Activated T-helper 1 cell treated with anti-CD3 and anti-CD28 coated beads, Interleukin-12 subunit alpha, Interleukin-12 subunit beta, Interleukin-2, Interleukin-4 antibody, amounts not matched to agents 30 ng/mL and 10 ng/mL and 1 ng/mL, durations not matched to agents 14 hours and 24 hours and 36 hours (primary cell): ENCODE data around the gene SPOPL. TPM values are rescaled to one million over a fixed set of nuclear protein-coding genes. Genes with fewer than 3 reads are reported as not detected.
"Not testable (repeated sequence)": the region's sequence is repeated elsewhere in the genome, so short reads cannot be mapped to it uniquely, and the experiment has no call there.

ENCODE experiments used
- DNase-seq: peaks from one replicate; pipeline ENCODE4 v3.0.0; 2021; ENCODE audit warnings: low spot score
- H3K27ac Mint-ChIP-seq: one replicate; pipeline ENCODE4 v1.8.0; 2021; ENCODE audit warnings: mild to moderate bottlenecking, mixed read lengths
- H3K27me3 Mint-ChIP-seq: one replicate; pipeline ENCODE4 v1.8.0; 2022; ENCODE audit warnings: mild to moderate bottlenecking, moderate library complexity, mixed read lengths; ENCODE audit not compliant: insufficient read depth
- H3K36me3 Mint-ChIP-seq: one replicate; pipeline ENCODE4 v1.8.0; 2021; ENCODE audit warnings: low read depth, mixed read lengths
- H3K4me1 Mint-ChIP-seq: one replicate; pipeline ENCODE4 v1.8.0; 2021; ENCODE audit warnings: low read depth, mixed read lengths
- H3K4me3 Mint-ChIP-seq: one replicate; pipeline ENCODE4 v1.8.0; 2021; ENCODE audit warnings: mild to moderate bottlenecking, moderate library complexity, mixed read lengths
- H3K9me3 Mint-ChIP-seq: one replicate; pipeline ENCODE4 v1.8.0; 2021; ENCODE audit warnings: mixed read lengths
- intact Hi-C: fragments of 100-400 bp; cut with micrococcal nuclease; formaldehyde crosslinking; loops from one replicate; pipeline ENCODE4 v1.15.1; 2024
- total RNA-seq: library from RNA; stranded (reverse); gene quantifications from 2 replicates; pipeline ENCODE4 v1.2.3, GENCODE V29; 2022

SPOPL gene
- total RNA-seq, 1 donor from 2014 or later, result 19.6 TPM

DNA sequence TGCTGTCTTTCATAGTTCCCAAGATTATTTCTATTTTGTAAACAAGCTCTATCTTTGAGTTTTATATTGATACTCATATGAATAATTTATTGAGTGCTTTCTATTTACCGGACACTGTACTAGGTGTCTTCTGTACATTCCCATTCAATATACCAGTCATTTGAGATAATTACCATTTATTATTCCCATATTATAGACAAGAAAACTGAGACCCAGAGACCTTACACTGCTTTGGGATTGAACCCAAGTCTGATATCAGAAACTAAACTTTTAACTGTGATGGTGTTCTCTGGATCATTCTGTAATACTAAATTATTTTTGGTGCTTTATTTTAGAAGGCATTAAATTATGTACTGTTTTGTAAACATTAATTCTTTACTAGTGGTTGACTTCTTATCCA is 17.3 kb downstream of the SPOPL start:
- peaks cover 5% of the 10 kb centered on the region for H3K27me3 Mint-ChIP-seq
- intact Hi-C loops, result no loop called here
- H3K9me3 Mint-ChIP-seq, result peaks cover 12% of the 10 kb centered on the region
- H3K36me3 Mint-ChIP-seq, result peaks cover 14% of the 10 kb centered on the region
- H3K4me3 Mint-ChIP-seq, result no peak overlapping the region
- peaks cover 30% of the 10 kb centered on the region for H3K4me1 Mint-ChIP-seq
- DNase-seq, result no peak
- H3K27ac Mint-ChIP-seq, result no peak overlapping the region

DNA sequence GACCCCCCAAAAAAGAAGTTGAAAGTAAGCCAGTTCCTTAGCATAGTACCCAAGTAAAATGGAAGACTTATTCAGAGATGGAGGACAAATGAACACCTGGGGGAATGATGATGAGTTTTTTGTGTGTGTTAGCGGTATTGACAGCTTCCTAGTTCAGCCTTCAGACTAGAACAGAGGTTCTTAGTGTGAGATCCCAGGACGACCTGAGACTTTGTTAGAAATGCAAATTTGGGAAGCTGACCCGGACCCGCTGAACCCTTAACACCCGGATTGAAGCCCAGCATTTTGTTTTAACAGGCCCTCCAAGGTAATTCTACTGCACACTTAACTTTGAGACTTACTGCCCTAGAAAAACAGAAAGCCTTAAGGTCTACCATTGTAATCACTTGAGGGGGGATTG is 20.3 kb downstream of the SPOPL start:
- intact Hi-C loops, result no loop called here
- Mint-ChIP-seq H3K4me1 (peaks cover 22% of the 10 kb centered on the region), H3K36me3 (peaks cover 26% of the 10 kb centered on the region), H3K27ac (no peak overlapping the region), H3K27me3 (peaks cover 5% of the 10 kb centered on the region), H3K4me3 (no peak overlapping the region), H3K9me3 (peaks cover 25% of the 10 kb centered on the region)
- DNase-seq, result no peak

DNA sequence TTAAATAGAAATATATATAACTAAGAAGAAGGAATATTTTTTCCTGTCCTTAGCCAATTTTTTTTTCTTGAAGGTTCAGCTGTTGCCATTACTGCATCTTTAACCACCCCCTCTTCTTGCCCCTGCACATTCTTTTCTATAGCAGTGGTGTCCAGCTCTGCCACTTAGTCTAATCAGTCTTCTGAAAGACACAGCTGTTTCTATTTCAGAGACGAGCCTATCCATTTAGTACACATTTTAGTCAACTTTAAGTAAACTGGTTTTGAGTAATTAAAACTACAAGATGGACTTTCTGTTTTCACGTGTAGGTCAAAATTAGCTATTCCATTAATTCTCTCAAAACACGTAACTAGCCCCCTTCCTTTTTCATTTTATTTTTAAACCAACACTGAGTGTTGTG is 21.0 kb downstream of the SPOPL start:
- Mint-ChIP-seq H3K27ac (no peak overlapping the region), H3K4me3 (no peak overlapping the region), H3K9me3 (peaks cover 25% of the 10 kb centered on the region), H3K4me1 (peaks cover 22% of the 10 kb centered on the region), H3K36me3 (peaks cover 27% of the 10 kb centered on the region), H3K27me3 (peaks cover 2% of the 10 kb centered on the region)
- DNase-seq, result no peak
- intact Hi-C loops, result no loop called here

DNA sequence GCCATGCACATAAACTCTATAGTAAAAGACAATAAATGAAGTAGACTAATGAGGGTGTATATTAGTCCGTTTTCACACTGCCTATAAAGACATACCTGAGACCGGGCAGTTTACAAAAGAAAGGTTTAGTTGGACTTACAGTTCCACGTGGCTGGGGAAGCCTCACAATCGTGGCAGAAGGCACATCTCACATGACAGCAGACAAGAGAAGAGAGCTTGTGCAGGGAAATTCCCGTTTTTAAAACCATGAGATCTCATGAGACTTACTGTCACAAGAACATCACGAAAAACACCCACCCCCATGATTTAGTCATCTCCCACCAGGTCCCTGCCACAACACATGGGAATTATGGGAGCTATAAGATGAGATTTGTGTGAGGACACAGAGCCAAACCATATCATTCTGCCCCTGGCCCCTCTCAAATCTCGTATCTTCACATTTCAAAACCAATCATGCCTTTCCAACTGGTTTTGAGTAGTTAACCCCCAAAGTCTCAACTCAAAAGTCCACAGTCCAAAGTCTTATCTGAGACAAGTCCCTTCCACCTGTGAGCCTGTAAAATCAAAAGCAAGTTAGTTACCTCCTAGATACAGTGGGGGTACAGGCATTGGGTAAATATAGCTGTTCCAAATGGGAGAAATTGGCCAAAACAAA is 21.6 kb downstream of the SPOPL start:
- intact Hi-C loops, H3K4me3 Mint-ChIP-seq, H3K27me3 Mint-ChIP-seq, H3K27ac Mint-ChIP-seq, DNase-seq: not testable (repeated sequence)
- H3K36me3 Mint-ChIP-seq, result peaks cover 29% of the 10 kb centered on the region
- peaks cover 25% of the 10 kb centered on the region for H3K9me3 Mint-ChIP-seq
- peaks cover 22% of the 10 kb centered on the region for H3K4me1 Mint-ChIP-seq

DNA sequence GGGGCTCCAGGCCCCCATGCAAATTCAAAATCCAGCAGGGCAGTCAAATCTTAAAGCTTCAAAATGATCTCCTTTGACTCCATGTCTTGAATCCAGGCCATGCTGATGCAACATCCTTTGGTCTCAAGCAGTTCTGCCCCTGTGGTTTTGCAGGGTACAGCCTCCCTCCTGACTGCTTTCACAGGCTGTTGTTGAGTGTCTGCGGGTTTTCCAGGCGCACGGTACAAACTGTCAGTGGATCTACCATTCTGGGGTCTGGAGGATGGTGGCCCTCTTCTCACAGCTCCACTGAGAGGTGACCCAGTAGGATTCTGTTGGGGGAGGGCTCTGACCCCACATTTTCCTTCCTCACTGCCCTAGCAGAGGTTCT is 22.1 kb downstream of the SPOPL start:
- peaks cover 25% of the 10 kb centered on the region for H3K9me3 Mint-ChIP-seq
- intact Hi-C loops, DNase-seq, H3K27me3 Mint-ChIP-seq, H3K4me3 Mint-ChIP-seq, H3K27ac Mint-ChIP-seq: not testable (repeated sequence)
- H3K36me3 Mint-ChIP-seq, result peaks cover 29% of the 10 kb centered on the region
- peaks cover 22% of the 10 kb centered on the region for H3K4me1 Mint-ChIP-seq

DNA sequence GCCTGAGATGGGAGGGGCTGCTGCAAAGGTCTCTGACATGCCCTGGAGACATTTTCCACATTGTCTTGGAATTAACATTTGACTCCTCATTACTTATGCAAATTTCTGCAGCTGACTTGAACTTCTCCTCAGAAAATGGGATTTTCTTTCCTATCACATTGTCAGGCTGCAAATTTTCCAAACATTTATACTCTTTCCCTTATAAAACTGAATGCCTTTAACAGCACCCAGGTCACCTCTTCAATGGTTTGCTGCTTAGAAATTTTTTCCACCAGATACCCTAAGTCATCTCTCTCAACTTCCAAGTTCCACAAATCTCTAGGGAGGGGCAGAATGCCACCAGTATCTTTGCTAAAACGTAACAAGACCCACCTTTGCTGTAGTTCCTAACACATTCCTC is 22.8 kb downstream of the SPOPL start:
- H3K36me3 Mint-ChIP-seq, result peaks cover 29% of the 10 kb centered on the region
- H3K9me3 Mint-ChIP-seq, result peaks cover 25% of the 10 kb centered on the region
- DNase-seq, H3K27me3 Mint-ChIP-seq, intact Hi-C loops, H3K27ac Mint-ChIP-seq, H3K4me3 Mint-ChIP-seq: not testable (repeated sequence)
- H3K4me1 Mint-ChIP-seq, result peaks cover 22% of the 10 kb centered on the region

DNA sequence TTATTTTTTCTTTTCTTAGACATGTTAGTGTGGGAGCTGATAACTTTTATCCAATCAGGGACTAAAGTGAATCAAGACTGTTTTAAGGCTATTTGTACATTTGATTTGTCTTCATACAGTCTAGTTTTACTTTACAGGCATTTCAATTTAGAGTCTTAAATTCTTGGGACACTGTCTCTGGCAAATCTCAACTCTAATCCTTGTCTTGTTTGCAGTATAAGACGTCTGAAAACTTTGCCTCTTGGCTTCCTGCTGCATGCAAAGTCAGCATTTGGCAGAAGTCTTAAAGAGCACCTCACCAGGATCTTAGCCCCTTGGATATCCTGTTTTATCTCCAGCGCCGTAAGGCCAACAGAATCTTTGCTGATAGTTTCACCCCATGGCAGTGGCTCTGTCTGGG is 30.3 kb downstream of the SPOPL start:
- Mint-ChIP-seq H3K4me1 (no peaks in the 10 kb centered on the region), H3K36me3 (peaks cover 4% of the 10 kb centered on the region), H3K9me3 (no peaks in the 10 kb centered on the region)

DNA sequence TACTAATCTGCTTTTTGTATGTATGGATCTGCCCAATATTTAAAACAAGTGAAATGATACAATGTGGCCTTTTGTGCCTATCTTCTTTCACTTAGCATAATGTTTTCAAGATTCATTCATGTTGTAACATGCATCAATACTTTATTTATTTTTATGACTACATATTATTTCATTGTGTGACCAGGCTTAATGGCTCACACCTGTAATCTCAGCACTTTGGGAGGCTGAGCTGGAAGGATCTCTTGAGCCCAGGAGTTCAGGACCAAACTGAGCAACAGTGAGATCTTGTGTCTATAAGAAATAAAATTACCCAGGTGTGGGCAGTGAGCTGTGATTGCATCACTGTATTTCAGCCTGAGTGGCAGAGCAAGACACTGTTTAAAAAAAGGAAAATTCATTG is 33.2 kb downstream of the SPOPL start:
- DNase-seq, result no peak
- intact Hi-C loops, result no loop called here
- no peak overlapping the region for H3K4me3 Mint-ChIP-seq
- peaks cover 2% of the 10 kb centered on the region for H3K27me3 Mint-ChIP-seq
- peaks cover 12% of the 10 kb centered on the region for H3K9me3 Mint-ChIP-seq
- peaks cover 12% of the 10 kb centered on the region for H3K36me3 Mint-ChIP-seq
- H3K27ac Mint-ChIP-seq, result no peak overlapping the region
- no peaks in the 10 kb centered on the region for H3K4me1 Mint-ChIP-seq

More for the DNA sequence above, 30.3 kb downstream of the SPOPL start:
- Mint-ChIP-seq H3K4me3 (no peak overlapping the region), H3K27ac (no peak overlapping the region), H3K27me3 (peaks cover 2% of the 10 kb centered on the region)
- no peak for DNase-seq
- intact Hi-C loops, result no loop called here

DNA sequence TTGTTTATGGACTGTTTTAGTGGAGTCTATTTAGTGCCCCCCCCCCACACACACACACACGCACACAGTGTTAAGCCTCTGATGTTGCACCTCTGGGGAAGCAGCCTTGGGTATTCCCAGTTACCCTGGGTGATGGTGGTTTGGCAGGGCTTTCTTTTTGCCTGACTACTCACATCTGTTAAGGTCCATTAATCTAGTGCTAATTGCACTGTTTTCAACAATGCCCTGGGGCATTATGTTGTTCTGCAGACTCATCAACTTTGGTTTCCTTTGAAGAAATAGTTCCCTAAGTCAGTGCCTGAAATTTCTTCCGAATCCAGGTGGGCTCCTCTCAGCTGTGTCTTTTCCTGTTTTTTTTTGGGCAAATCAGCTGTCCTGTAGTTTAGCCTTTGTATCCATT is 34.7 kb downstream of the SPOPL start:
- H3K27ac Mint-ChIP-seq, result no peak overlapping the region
- no peak for DNase-seq

DNA sequence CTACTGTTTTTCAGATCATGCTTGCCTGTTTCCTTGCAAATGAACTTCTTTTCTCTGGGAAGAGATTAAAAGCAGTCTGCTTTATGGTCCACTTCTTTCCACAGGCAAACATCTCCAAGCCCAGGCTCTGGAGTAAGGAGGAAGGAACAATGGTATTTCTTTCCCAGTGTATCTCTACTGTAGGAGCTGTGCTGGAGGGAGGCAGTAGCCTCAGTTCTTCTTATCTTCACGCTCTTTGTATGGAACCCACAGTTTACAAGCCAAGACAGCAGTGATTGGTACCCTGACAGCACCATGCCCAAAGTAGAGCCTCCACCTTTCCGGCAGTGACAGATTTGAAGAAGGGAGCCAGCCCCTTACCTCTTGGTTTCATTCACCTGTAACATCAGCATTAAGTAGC is 35.2 kb downstream of the SPOPL start:
- Mint-ChIP-seq H3K4me1 (no peaks in the 10 kb centered on the region), H3K27me3 (peaks cover 2% of the 10 kb centered on the region), H3K36me3 (peaks cover 14% of the 10 kb centered on the region), H3K9me3 (peaks cover 16% of the 10 kb centered on the region), H3K4me3 (no peak overlapping the region), H3K27ac (no peak overlapping the region)
- DNase-seq, result no peak
- intact Hi-C loops, result no loop called here

More for the DNA sequence above, 34.7 kb downstream of the SPOPL start:
- intact Hi-C loops, result no loop called here
- Mint-ChIP-seq H3K4me3 (no peak overlapping the region), H3K9me3 (peaks cover 12% of the 10 kb centered on the region), H3K27me3 (peaks cover 2% of the 10 kb centered on the region), H3K4me1 (no peaks in the 10 kb centered on the region), H3K36me3 (peaks cover 14% of the 10 kb centered on the region)

DNA sequence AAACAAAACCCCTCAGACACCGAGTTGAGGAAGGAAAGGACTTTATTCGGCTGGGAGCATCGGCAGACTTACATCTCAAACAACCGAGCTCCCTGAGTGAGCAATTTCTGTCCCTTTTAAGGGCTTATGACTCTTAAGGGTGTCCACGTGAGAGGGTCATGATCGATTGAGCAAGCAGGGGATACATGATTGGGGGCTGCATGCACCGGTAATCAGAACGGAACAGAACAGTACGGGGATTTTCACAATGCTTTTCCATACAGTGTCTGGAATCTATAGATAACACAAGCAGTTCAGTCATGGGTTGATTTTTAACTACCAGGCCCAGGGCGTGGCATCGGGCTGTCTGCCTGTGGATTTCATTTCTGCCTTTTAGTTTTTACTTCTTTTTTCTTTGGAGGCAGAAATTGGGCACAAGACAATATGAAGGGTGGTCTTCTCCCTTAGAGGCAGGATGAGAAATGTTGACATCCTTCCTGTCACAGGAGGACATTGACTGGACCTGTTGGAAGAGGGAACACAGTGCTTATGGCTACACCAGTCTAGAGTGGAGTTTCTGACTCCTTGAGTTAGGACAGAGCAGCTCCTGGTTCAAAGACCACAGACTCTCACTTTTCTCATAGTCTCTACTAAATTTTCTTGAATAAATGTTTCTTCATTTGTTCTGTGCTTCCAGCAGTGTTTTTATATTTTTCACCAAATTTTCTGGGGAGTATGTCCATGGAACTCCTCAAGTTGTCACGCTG is 35.8 kb downstream of the SPOPL start:
- no peak for DNase-seq
- Mint-ChIP-seq H3K27me3 (peaks cover 2% of the 10 kb centered on the region), H3K4me3 (no peak overlapping the region), H3K27ac (no peak overlapping the region), H3K4me1 (no peaks in the 10 kb centered on the region), H3K9me3 (peaks cover 19% of the 10 kb centered on the region), H3K36me3 (peaks cover 14% of the 10 kb centered on the region)
- intact Hi-C loops, result no loop called here

DNA sequence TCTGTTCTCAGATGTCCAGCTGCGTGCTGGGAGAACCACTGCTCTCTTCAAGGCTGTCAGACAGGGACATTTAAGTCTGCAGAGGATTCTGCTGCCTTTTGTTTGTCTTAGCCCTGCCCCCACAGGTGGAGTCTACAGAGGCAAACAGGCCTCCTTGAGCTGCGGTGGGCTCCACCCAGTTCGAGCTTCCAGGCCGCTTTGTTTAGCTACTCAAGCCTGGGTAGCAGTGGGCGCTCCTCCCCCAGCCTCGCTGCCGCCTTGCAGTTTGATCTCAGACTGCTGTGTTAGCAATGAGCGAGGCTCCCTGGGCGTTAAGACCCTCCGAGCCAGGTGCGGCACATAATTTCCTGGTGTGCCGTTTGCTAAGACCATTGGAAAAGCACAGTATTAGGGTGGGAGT is 42.6 kb downstream of the SPOPL start:
- H3K36me3 Mint-ChIP-seq, intact Hi-C loops, H3K4me1 Mint-ChIP-seq, DNase-seq, H3K27ac Mint-ChIP-seq, H3K9me3 Mint-ChIP-seq, H3K4me3 Mint-ChIP-seq, H3K27me3 Mint-ChIP-seq: not testable (repeated sequence)

DNA sequence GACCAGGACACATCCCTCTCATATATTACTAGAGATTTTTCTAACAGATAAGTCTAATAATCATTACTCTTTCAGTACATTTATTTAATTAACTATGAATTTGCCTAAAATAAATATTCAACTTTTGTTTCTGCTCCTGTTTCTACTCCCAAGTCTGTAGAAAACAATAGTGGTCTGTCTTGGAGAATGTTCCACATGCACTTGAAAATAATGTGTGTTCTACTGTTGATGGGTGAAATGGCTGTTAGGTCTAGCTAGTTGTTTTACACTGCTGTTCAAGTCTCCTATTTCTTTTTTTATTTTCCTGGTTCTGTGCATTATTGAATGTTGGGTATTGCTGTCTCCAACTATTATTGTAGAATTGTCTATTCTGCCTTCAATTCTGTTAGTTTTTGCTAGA is 47.2 kb downstream of the SPOPL start:
- Mint-ChIP-seq H3K36me3 (peaks cover 10% of the 10 kb centered on the region), H3K27ac (no peak overlapping the region), H3K9me3 (no peaks in the 10 kb centered on the region), H3K4me3 (no peak overlapping the region), H3K27me3 (no peaks in the 10 kb centered on the region), H3K4me1 (no peaks in the 10 kb centered on the region)
- no peak for DNase-seq
- intact Hi-C loops, result no loop called here
